ENCODE measurements around the gene GGCT.

Gene GGCT, protein sequence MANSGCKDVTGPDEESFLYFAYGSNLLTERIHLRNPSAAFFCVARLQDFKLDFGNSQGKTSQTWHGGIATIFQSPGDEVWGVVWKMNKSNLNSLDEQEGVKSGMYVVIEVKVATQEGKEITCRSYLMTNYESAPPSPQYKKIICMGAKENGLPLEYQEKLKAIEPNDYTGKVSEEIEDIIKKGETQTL
- 1.8 to 4.5 (median 3.5) reads per million in 3 donors for total RNA-seq

GRCh38 chr7:30504301-30505173 lies at the start of gene GGCT:
TSS of gene GGCT (minus strand) at chr7:30504829. CDS start at chr7:30504709, 120 bp downstream.
- peak; percentile 91 to 96 (median 96) for DNase-seq
- H3K27ac ChIP-seq (ENCODE audit: insufficient read depth, low read length, poor library complexity, severe bottlenecking) = peak within 1 kb of the TSS; percentile 57
- H3K9me3 ChIP-seq (ENCODE audit: control insufficient read depth, low read length) = no peaks in the 10 kb centered on the region
- peak within 1 kb of the TSS; percentile 96 for H3K4me3 ChIP-seq (ENCODE audit: insufficient read depth, low read depth, low read length, poor library complexity, severe bottlenecking)
- no peaks in the 10 kb centered on the region for H3K36me3 ChIP-seq (ENCODE audit: control insufficient read depth, insufficient read depth, low read length)
- H3K4me1 ChIP-seq (ENCODE audit: control insufficient read depth, insufficient read depth, low read length, poor library complexity, severe bottlenecking) = peaks cover 13% of the 10 kb centered on the region
- H3K27me3 ChIP-seq (replicated peaks; ENCODE audit: control insufficient read depth, insufficient read depth, low read length, poor library complexity, severe bottlenecking) = no peaks in the 10 kb centered on the region

- Histone ChIP-seq H3K9me3 (ENCODE audit: control insufficient read depth, low read length) (no peaks in the 10 kb centered on the region), H3K4me1 (ENCODE audit: control insufficient read depth, insufficient read depth, low read length, poor library complexity, severe bottlenecking) (no peaks in the 10 kb centered on the region), H3K27ac (ENCODE audit: insufficient read depth, low read length, poor library complexity, severe bottlenecking) (no peak overlapping the region), H3K27me3 (replicated peaks; ENCODE audit: control insufficient read depth, insufficient read depth, low read length, poor library complexity, severe bottlenecking) (no peaks in the 10 kb centered on the region), H3K4me3 (ENCODE audit: insufficient read depth, low read depth, low read length, poor library complexity, severe bottlenecking) (no peak overlapping the region), H3K36me3 (ENCODE audit: control insufficient read depth, insufficient read depth, low read length) (peaks cover 4% of the 10 kb centered on the region)
- DNase-seq = no peak
Observed at GRCh38 chr7:30553546-30553945, 48.9 kb upstream of the GGCT start.

DNA sequence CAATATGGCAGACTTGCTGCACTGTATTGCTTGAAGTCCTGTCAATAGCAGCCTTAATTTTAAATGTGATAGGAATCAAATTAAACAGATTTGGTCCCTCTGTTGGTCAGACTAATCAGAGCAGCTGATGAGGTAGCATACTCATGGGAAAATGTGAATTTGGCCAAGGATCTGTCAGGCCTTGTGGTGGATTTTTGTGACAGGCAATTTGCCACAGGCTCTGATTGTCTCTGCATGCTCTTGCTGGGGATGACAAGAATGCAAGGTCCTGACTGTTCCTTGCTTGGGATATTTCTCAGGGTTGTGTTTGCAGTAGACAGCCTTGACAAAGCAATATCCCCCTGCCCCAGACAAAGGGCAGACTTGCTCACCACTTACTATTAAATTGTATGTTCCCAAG lies 48.5 kb upstream of the GGCT start:
- Histone ChIP-seq H3K27me3 (replicated peaks; ENCODE audit: control insufficient read depth, insufficient read depth, low read length, poor library complexity, severe bottlenecking) (no peaks in the 10 kb centered on the region), H3K9me3 (ENCODE audit: control insufficient read depth, low read length) (no peaks in the 10 kb centered on the region), H3K4me3 (ENCODE audit: insufficient read depth, low read depth, low read length, poor library complexity, severe bottlenecking) (no peak overlapping the region), H3K27ac (ENCODE audit: insufficient read depth, low read length, poor library complexity, severe bottlenecking) (no peak overlapping the region), H3K4me1 (ENCODE audit: control insufficient read depth, insufficient read depth, low read length, poor library complexity, severe bottlenecking) (no peaks in the 10 kb centered on the region), H3K36me3 (ENCODE audit: control insufficient read depth, insufficient read depth, low read length) (peaks cover 4% of the 10 kb centered on the region)
- no peak for DNase-seq

- H3K4me1 ChIP-seq (ENCODE audit: control insufficient read depth, insufficient read depth, low read length, poor library complexity, severe bottlenecking) = no peaks in the 10 kb centered on the region
- no peak overlapping the region for H3K27ac ChIP-seq (ENCODE audit: insufficient read depth, low read length, poor library complexity, severe bottlenecking)
- no peaks in the 10 kb centered on the region for H3K27me3 ChIP-seq (replicated peaks; ENCODE audit: control insufficient read depth, insufficient read depth, low read length, poor library complexity, severe bottlenecking)
- H3K9me3 ChIP-seq (ENCODE audit: control insufficient read depth, low read length) = no peaks in the 10 kb centered on the region
- no peak overlapping the region for H3K4me3 ChIP-seq (ENCODE audit: insufficient read depth, low read depth, low read length, poor library complexity, severe bottlenecking)
- H3K36me3 ChIP-seq (ENCODE audit: control insufficient read depth, insufficient read depth, low read length) = peaks cover 4% of the 10 kb centered on the region
- no peak for DNase-seq
Observed at GRCh38 chr7:30552330-30552729, 47.7 kb upstream of the GGCT start.

DNA sequence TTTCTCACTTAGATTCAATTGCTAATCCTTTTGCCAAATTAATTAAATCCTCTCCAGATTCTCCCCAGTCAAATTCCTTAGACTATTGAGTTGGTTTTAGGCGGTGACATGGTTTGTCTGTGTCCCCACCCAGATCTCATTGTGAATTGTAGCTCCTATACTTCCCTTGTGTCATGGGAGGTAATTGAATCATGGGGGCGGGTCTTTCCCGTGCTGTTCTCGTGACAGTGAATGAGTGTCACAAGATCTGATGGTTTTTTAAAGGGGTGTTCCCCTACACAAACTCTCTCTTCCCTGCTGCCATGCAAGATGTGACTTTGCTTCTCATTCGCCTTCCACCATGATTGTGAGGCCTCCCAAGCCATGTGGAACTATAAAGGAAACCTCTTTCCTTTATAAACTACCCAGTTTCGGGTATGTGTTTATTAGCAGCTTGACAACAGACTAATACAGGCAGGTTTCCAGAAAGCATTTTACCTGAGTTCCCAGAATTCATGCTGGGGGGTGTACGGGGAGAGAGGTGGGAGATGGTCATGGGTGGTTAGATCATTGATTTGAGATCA lies 45.4 kb upstream of the GGCT start:
- Histone ChIP-seq H3K9me3 (ENCODE audit: control insufficient read depth, low read length) (no peaks in the 10 kb centered on the region), H3K4me1 (ENCODE audit: control insufficient read depth, insufficient read depth, low read length, poor library complexity, severe bottlenecking) (no peaks in the 10 kb centered on the region), H3K27me3 (replicated peaks; ENCODE audit: control insufficient read depth, insufficient read depth, low read length, poor library complexity, severe bottlenecking) (no peaks in the 10 kb centered on the region), H3K27ac (ENCODE audit: insufficient read depth, low read length, poor library complexity, severe bottlenecking) (no peak overlapping the region), H3K4me3 (ENCODE audit: insufficient read depth, low read depth, low read length, poor library complexity, severe bottlenecking) (no peak overlapping the region), H3K36me3 (ENCODE audit: control insufficient read depth, insufficient read depth, low read length) (peaks cover 4% of the 10 kb centered on the region)
- no peak for DNase-seq

GRCh38 chr7:30548845-30549244 lies 44.2 kb upstream of the GGCT start:
- H3K36me3 ChIP-seq (ENCODE audit: control insufficient read depth, insufficient read depth, low read length) = peaks cover 4% of the 10 kb centered on the region
- peak in 1 of 3 donors; percentile 18 for DNase-seq
- H3K27me3 ChIP-seq (replicated peaks; ENCODE audit: control insufficient read depth, insufficient read depth, low read length, poor library complexity, severe bottlenecking) = no peaks in the 10 kb centered on the region
- H3K9me3 ChIP-seq (ENCODE audit: control insufficient read depth, low read length) = no peaks in the 10 kb centered on the region
- H3K4me3 ChIP-seq (ENCODE audit: insufficient read depth, low read depth, low read length, poor library complexity, severe bottlenecking) = no peak overlapping the region
- H3K4me1 ChIP-seq (ENCODE audit: control insufficient read depth, insufficient read depth, low read length, poor library complexity, severe bottlenecking) = no peaks in the 10 kb centered on the region
- H3K27ac ChIP-seq (ENCODE audit: insufficient read depth, low read length, poor library complexity, severe bottlenecking) = no peak overlapping the region

DNA sequence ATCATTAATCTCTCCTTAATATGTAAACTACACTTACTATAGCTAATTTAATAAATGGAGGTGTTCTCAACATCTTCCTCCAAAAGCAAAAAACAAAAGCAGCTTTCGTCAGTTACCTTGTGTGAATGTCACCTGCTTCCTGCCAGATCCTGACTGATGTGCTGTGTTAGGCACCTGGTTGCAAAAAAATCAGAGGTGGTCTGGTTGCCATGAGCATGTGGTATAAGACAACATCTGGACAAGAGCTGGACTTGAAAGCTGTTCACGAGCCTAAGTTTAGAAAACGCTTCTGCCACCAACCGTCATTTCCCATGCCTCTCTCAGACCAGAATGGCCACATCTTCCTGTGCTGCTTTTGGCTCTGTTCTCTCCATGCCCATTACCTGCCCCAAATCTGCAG lies 42.0 kb upstream of the GGCT start:
- Histone ChIP-seq H3K27me3 (replicated peaks; ENCODE audit: control insufficient read depth, insufficient read depth, low read length, poor library complexity, severe bottlenecking) (no peaks in the 10 kb centered on the region), H3K4me3 (ENCODE audit: insufficient read depth, low read depth, low read length, poor library complexity, severe bottlenecking) (no peak overlapping the region), H3K27ac (ENCODE audit: insufficient read depth, low read length, poor library complexity, severe bottlenecking) (no peak overlapping the region), H3K36me3 (ENCODE audit: control insufficient read depth, insufficient read depth, low read length) (peaks cover 4% of the 10 kb centered on the region), H3K4me1 (ENCODE audit: control insufficient read depth, insufficient read depth, low read length, poor library complexity, severe bottlenecking) (no peaks in the 10 kb centered on the region), H3K9me3 (ENCODE audit: control insufficient read depth, low read length) (no peaks in the 10 kb centered on the region)
- DNase-seq = no peak

DNA sequence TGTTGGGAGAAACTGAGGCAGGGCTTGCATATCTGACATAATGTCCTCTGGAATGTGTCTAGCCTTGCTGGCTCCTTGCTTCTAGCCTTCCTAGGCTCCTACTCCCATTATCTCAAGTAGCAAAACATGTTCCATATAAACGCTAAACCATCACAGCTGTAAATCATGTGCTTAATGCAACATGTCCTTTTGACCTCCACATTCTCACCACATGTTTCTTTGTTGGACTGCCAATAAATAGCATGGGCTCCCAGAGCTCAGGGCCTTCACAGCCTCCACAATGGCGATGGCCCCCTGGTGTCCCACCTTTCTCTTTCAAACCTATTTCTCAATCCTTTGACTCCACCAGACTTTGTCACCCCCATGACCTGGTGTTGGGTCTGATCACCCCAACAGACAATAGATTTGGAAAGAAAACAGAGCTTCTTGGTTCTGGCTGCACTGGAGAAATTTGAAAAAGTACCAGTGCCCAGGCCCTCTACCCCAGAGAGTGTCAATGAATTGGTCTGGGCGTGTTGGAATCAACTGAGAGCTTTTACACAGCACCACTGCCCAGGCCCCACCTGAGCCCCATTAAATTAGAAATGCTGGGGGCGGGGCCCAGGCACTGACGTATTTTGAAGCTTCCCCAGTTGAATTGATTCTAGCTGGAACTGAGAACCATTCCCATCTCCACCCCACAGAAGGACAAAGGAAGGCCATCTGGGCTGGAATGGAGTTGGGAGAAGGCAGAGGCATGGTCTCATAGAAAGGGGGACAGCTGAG lies 41.3 kb upstream of the GGCT start:
- DNase-seq = no peak
- H3K27me3 ChIP-seq (replicated peaks; ENCODE audit: control insufficient read depth, insufficient read depth, low read length, poor library complexity, severe bottlenecking) = no peaks in the 10 kb centered on the region
- peaks cover 4% of the 10 kb centered on the region for H3K36me3 ChIP-seq (ENCODE audit: control insufficient read depth, insufficient read depth, low read length)

GRCh38 chr7:30543813-30544525 lies 39.3 kb upstream of the GGCT start:
- no peaks in the 10 kb centered on the region for H3K27me3 ChIP-seq (replicated peaks; ENCODE audit: control insufficient read depth, insufficient read depth, low read length, poor library complexity, severe bottlenecking)

More for the DNA sequence above, 41.3 kb upstream of the GGCT start:
- H3K4me1 ChIP-seq (ENCODE audit: control insufficient read depth, insufficient read depth, low read length, poor library complexity, severe bottlenecking) = no peaks in the 10 kb centered on the region
- H3K27ac ChIP-seq (ENCODE audit: insufficient read depth, low read length, poor library complexity, severe bottlenecking) = no peak overlapping the region
- no peaks in the 10 kb centered on the region for H3K9me3 ChIP-seq (ENCODE audit: control insufficient read depth, low read length)
- no peak overlapping the region for H3K4me3 ChIP-seq (ENCODE audit: insufficient read depth, low read depth, low read length, poor library complexity, severe bottlenecking)

More at GRCh38 chr7:30543813-30544525, 39.3 kb upstream of the GGCT start:
- no peak for DNase-seq
- Histone ChIP-seq H3K9me3 (ENCODE audit: control insufficient read depth, low read length) (no peaks in the 10 kb centered on the region), H3K4me3 (ENCODE audit: insufficient read depth, low read depth, low read length, poor library complexity, severe bottlenecking) (no peak overlapping the region), H3K36me3 (ENCODE audit: control insufficient read depth, insufficient read depth, low read length) (no peaks in the 10 kb centered on the region), H3K4me1 (ENCODE audit: control insufficient read depth, insufficient read depth, low read length, poor library complexity, severe bottlenecking) (no peaks in the 10 kb centered on the region), H3K27ac (ENCODE audit: insufficient read depth, low read length, poor library complexity, severe bottlenecking) (no peak overlapping the region)
